GM18858 (cell line): ENCODE data around the gene HIPK1.
"Not testable (repeated sequence)": the region's sequence is repeated elsewhere in the genome, so short reads cannot be mapped to it uniquely, and the experiment has no call there.

ENCODE experiments used
- ATAC-seq: cut with Tn5 transposase; IDR thresholded peaks from one replicate; pipeline ENCODE4 v1.9.1; 2021; ENCODE audit not compliant: unreplicated experiment

The HIPK1 gene

GRCh38 chr1:113943028-113943811 lies 14.1 kb downstream of the HIPK1 start:
- no peak for ATAC-seq

- no peak for ATAC-seq
Measured at GRCh38 chr1:113945329-113945728, 16.2 kb downstream of the HIPK1 start.

DNA sequence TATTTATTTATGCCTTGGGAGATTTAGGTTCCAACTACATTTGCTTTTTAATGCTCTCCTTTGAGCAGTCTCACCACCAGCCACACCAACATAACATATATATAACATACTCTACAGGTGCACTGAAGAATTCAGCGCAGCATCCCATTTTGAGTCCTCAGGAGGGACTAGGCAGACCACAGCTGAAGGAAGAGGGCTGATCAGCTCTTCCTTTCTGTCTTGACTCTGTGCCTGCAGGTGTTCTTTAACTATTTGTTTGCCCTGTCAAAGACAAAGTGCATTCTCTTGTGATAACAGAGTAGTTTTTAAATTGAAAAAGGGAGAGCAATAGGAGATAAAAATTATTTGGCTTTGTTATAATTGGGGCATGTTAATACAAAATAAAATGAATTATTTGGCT lies 17.0 kb downstream of the HIPK1 start:
- ATAC-seq: no peak

- ATAC-seq: no peak
Measured at GRCh38 chr1:113946678-113947387, 17.7 kb downstream of the HIPK1 start.

- no peak for ATAC-seq
Measured at GRCh38 chr1:113947388-113948107, 18.4 kb downstream of the HIPK1 start.

GRCh38 chr1:113948151-113948550 lies 19.0 kb downstream of the HIPK1 start:
- not testable (repeated sequence) for ATAC-seq

- ATAC-seq: no peak
Measured at GRCh38 chr1:113949007-113949406, 19.9 kb downstream of the HIPK1 start.

GRCh38 chr1:113950908-113951307 lies 21.8 kb downstream of the HIPK1 start:
- ATAC-seq: no peak

- no peak for ATAC-seq
Measured at GRCh38 chr1:113951719-113952118, 22.6 kb downstream of the HIPK1 start.

GRCh38 chr1:113957984-113958383 lies 28.9 kb downstream of the HIPK1 start:
- ATAC-seq: no peak

GRCh38 chr1:113958691-113959090 lies 29.6 kb downstream of the HIPK1 start:
- ATAC-seq: no peak

GRCh38 chr1:113963281-113963906 lies 34.3 kb downstream of the HIPK1 start:
- no peak for ATAC-seq

GRCh38 chr1:113965703-113966412 lies 36.7 kb downstream of the HIPK1 start:
- ATAC-seq: no peak

- ATAC-seq: no peak
Measured at GRCh38 chr1:113972954-113973353, 43.8 kb downstream of the HIPK1 start.

- ATAC-seq: no peak
Measured at GRCh38 chr1:113975211-113975895, 46.2 kb downstream of the HIPK1 start.

DNA sequence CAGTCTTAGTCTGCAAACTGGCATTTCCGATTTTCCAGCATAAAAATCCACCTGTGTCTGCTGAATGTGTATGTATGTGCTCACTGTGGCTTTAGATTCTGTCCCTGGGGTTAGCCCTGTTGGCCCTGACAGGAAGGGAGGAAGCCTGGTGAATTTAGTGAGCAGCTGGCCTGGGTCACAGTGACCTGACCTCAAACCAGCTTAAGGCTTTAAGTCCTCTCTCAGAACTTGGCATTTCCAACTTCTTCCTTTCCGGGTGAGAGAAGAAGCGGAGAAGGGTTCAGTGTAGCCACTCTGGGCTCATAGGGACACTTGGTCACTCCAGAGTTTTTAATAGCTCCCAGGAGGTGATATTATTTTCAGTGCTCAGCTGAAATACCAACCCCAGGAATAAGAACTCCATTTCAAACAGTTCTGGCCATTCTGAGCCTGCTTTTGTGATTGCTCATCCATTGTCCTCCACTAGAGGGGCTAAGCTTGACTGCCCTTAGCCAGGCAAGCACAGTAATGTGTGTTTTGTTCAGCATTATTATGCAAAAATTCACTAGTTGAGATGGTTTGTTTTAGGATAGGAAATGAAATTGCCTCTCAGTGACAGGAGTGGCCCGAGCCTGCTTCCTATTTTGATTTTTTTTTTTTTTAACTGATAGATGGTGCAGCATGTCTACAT lies 47.6 kb downstream of the HIPK1 start:
- no peak for ATAC-seq

- ATAC-seq: no peak
Measured at GRCh38 chr1:113977906-113978305, 48.8 kb downstream of the HIPK1 start.

GRCh38 chr1:113978863-113979702 lies 50.0 kb downstream of the HIPK1 start, which contains the start of gene OLFML3:
OLFML3 (plus strand) TSS chr1:113979474; CDS start chr1:113979517, 43 bp downstream.
- ATAC-seq: no peak

DNA sequence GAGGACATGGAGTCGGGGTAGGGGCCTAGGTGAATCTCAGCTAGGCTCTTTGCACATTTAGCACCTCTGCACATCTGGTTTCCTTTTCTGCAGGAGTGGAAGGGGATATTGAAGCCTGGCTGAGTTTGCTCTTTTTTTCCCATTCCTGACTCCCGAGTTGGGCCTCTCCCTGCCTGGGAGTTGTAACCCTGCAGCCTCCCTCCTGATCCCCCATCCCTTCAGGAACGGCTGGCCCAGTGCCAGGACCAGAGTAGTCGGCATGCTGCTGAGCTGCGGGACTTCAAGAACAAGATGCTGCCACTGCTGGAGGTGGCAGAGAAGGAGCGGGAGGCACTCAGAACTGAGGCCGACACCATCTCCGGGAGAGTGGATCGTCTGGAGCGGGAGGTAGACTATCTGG lies 51.0 kb downstream of the HIPK1 start:
- ATAC-seq: no peak
